Prostate gland (tissue), 2 donors: ENCODE results near the gene NID1.

Experiments
- POLR2A ChIP-seq: fragments of 450-650 bp; IDR thresholded peaks from one replicate; pipeline ENCODE4 v1.6.1; 2016; ENCODE audit warnings: antibody characterized with exemption, mild to moderate bottlenecking
- TF ChIP-seq, protein P1 (sequence below), 4 experiments: fragments of 200-600 bp in 2 of 4; fragments of 450-650 bp in 2 of 4; sonication (generic) in 2 of 4; IDR thresholded peaks; 1 replicate in 3 of 4; 2 replicates in 1 of 4; pipeline ENCODE4 v1.5.1; 2016 to 2019; ENCODE audit warnings: antibody characterized with exemption in 4 of 4, mild to moderate bottlenecking in 2 of 4, moderate library complexity in 2 of 4

DNA sequence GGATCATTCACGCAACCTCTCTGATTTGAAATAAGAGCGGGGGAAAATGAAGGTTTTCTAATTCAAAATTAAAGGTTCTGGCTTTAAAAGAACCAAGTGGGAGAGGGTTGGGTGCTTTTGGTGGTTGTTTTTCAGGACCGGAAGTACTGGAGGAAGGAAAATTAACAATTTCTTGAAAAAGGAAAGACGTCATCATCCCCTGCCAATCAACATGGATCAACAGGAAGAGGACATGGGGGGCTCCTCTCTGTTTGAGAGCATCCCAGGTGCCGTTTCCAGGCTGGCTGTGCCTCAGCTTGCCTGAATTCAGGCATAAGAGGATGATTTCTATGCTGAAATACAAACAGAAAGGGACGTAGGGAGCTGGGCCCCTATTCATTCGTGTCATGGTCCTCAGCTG is 21.6 kb upstream of the NID1 start:
- no peak for TF ChIP-seq POLR2A
- TF ChIP-seq, protein P1, sequence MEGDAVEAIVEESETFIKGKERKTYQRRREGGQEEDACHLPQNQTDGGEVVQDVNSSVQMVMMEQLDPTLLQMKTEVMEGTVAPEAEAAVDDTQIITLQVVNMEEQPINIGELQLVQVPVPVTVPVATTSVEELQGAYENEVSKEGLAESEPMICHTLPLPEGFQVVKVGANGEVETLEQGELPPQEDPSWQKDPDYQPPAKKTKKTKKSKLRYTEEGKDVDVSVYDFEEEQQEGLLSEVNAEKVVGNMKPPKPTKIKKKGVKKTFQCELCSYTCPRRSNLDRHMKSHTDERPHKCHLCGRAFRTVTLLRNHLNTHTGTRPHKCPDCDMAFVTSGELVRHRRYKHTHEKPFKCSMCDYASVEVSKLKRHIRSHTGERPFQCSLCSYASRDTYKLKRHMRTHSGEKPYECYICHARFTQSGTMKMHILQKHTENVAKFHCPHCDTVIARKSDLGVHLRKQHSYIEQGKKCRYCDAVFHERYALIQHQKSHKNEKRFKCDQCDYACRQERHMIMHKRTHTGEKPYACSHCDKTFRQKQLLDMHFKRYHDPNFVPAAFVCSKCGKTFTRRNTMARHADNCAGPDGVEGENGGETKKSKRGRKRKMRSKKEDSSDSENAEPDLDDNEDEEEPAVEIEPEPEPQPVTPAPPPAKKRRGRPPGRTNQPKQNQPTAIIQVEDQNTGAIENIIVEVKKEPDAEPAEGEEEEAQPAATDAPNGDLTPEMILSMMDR (IDR thresholded peaks at IDR 0.05) = no peak
